Choroid plexus epithelial cell (primary cell): ENCODE results near the gene PLD1.

ENCODE experiments used
- DNase-seq: peaks from one replicate; pipeline ENCODE4 v3.0.0-alpha.2; 2010; ENCODE audit warnings: low read depth
- H3K4me3 ChIP-seq: 2 replicates; pipeline ENCODE4 v1.5.1; 2011; ENCODE audit warnings: low read depth, mild to moderate bottlenecking, control low read depth, low read length, moderate library complexity
- TF ChIP-seq, protein P1 (sequence below): conservative IDR thresholded peaks from 2 replicates; pipeline ENCODE4 v1.5.1; 2011; ENCODE audit warnings: low read depth, mild to moderate bottlenecking, control low read depth, inconsistent platforms, low read length, moderate library complexity

PLD1 gene

DNA sequence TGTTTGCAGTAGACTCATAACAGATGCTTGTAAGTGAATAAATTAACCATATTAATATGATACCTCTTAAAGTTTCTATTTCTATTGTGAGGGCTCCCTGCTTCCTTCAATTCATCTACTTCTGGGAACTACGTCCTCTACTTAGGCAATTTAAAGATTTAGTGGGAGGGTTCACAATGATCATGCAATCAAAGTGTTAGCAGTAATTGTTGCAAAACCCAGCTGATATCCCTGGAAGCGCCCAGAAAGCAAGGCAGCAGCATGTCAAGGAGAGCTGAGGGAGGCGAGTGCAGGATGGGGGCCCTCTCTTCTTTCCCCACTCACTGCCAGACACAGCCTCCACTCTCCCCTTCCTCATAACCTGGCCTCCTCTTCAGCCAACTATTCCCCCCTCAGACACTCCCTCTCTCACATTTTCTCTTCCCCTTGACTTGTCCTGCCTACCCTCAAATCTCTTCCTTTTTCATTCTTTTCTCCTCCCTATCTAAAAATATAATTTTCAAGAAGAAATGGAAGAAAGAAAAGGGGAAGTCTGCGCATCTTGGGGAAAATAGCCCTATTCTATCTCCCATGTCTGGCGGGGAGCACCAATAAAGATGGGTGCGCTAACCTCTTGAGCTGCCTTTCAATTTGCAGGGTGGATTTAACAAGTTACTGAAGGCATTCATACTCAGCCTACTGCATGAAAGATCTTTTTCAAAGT lies 39.5 kb upstream of the PLD1 start:
- no peak for DNase-seq
- TF ChIP-seq, protein P1, sequence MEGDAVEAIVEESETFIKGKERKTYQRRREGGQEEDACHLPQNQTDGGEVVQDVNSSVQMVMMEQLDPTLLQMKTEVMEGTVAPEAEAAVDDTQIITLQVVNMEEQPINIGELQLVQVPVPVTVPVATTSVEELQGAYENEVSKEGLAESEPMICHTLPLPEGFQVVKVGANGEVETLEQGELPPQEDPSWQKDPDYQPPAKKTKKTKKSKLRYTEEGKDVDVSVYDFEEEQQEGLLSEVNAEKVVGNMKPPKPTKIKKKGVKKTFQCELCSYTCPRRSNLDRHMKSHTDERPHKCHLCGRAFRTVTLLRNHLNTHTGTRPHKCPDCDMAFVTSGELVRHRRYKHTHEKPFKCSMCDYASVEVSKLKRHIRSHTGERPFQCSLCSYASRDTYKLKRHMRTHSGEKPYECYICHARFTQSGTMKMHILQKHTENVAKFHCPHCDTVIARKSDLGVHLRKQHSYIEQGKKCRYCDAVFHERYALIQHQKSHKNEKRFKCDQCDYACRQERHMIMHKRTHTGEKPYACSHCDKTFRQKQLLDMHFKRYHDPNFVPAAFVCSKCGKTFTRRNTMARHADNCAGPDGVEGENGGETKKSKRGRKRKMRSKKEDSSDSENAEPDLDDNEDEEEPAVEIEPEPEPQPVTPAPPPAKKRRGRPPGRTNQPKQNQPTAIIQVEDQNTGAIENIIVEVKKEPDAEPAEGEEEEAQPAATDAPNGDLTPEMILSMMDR: no peak
- H3K4me3 ChIP-seq: no peak overlapping the region

- DNase-seq: no peak
- TF ChIP-seq, protein P1: no peak
- no peak overlapping the region for H3K4me3 ChIP-seq
Observed at GRCh38 chr3:171847595-171848259, 37.4 kb upstream of the PLD1 start.

GRCh38 chr3:171847133-171847532 lies 36.9 kb upstream of the PLD1 start:
- TF ChIP-seq, protein P1: no peak
- H3K4me3 ChIP-seq: no peak overlapping the region

GRCh38 chr3:171846597-171846996 lies 36.3 kb upstream of the PLD1 start:
- peak; percentile 80 for DNase-seq
- TF ChIP-seq, protein P1: no peak
- H3K4me3 ChIP-seq: no peak overlapping the region

More at GRCh38 chr3:171847133-171847532, 36.9 kb upstream of the PLD1 start:
- DNase-seq: no peak

GRCh38 chr3:171845481-171846284 lies 35.4 kb upstream of the PLD1 start:
- TF ChIP-seq, protein P1: no peak
- H3K4me3 ChIP-seq: no peak overlapping the region
- no peak for DNase-seq

GRCh38 chr3:171844873-171845272 lies 34.6 kb upstream of the PLD1 start:
- no peak overlapping the region for H3K4me3 ChIP-seq
- TF ChIP-seq, protein P1: no peak
- no peak for DNase-seq
